ENCODE measurements around the gene VGLL4. TPM values are rescaled to one million over a fixed set of nuclear protein-coding genes. Genes with fewer than 3 reads are reported as not detected.

The VGLL4 gene
- polyA plus RNA-seq, 1 donor (not counting 4 experiments of a cell fraction or from before 2014, with no cell fraction given), result 32.6 TPM

- no peak for FAIRE-seq
Observed at GRCh38 chr3:11613319-11613718, 30.4 kb downstream of the VGLL4 start.

GRCh38 chr3:11612515-11613188 lies 31.1 kb downstream of the VGLL4 start:
- Histone ChIP-seq H3K27ac (ENCODE audit: control insufficient read depth, insufficient read depth, low read length) (no peak overlapping the region), H3K9ac (ENCODE audit: control insufficient read depth, extremely low read depth, insufficient read depth, low read length) (no peak overlapping the region), H3K4me3 (ENCODE audit: control insufficient read depth in 2 of 3, extremely low read depth in 1 of 3, insufficient read depth in 2 of 3, low read depth in 1 of 3, low read length in 3 of 3) (no peak overlapping the region), H4K20me1 (ENCODE audit: control insufficient read depth, extremely low read depth, insufficient read depth, low read length) (peaks cover 9% of the 10 kb centered on the region), H2AFZ (ENCODE audit: control insufficient read depth, low read length) (no peak overlapping the region), H3K4me1 (ENCODE audit: control insufficient read depth, extremely low read depth, insufficient read depth, low read length) (peaks cover 9% of the 10 kb centered on the region), H3K36me3 (ENCODE audit: control insufficient read depth in 2 of 2, extremely low read depth in 1 of 2, insufficient read depth in 2 of 2, low read length in 2 of 2) (peaks cover 6 to 7% of the 10 kb centered on the region in 2 experiments), H3K9me1 (ENCODE audit: control insufficient read depth, extremely low read depth, insufficient read depth, low read length) (no peaks in the 10 kb centered on the region), H3K9me3 (ENCODE audit: control insufficient read depth, low read depth, low read length) (no peaks in the 10 kb centered on the region), H3K79me2 (ENCODE audit: control insufficient read depth, insufficient read depth, low read length) (peaks cover 84% of the 10 kb centered on the region), H3K27me3 (ENCODE audit: control insufficient read depth, extremely low read depth, insufficient read depth, low read length) (no peaks in the 10 kb centered on the region), H3K4me2 (ENCODE audit: control insufficient read depth, extremely low read depth, insufficient read depth, low read depth, low read length) (no peak overlapping the region)
- FAIRE-seq, result no peak
- dilution Hi-C loops (cut with MboI; ENCODE audit: extremely low pct_ligation_motif_present, low sequenced_read_pairs), result no loop called here
- TF ChIP-seq EZH2 (IDR thresholded peaks at IDR 0.05; ENCODE audit: low read length) (no peak), CTCF (optimal IDR thresholded peaks at IDR 0.05 in 1 of 3, IDR thresholded peaks at IDR 0.05 in 1 of 3, conservative IDR thresholded peaks at IDR 0.05 in 1 of 3; ENCODE audit: extremely low read depth in 1 of 3, insufficient read depth in 2 of 3, low read length in 3 of 3) (no peak)
- DNase-seq (ENCODE audit: low read depth, low spot score), result no peak

More at GRCh38 chr3:11613319-11613718, 30.4 kb downstream of the VGLL4 start:
- H3K79me2 ChIP-seq (ENCODE audit: control insufficient read depth, insufficient read depth, low read length), result peaks cover 84% of the 10 kb centered on the region
- peaks cover 9% of the 10 kb centered on the region for H4K20me1 ChIP-seq (ENCODE audit: control insufficient read depth, extremely low read depth, insufficient read depth, low read length)
- H3K9me1 ChIP-seq (ENCODE audit: control insufficient read depth, extremely low read depth, insufficient read depth, low read length), result no peaks in the 10 kb centered on the region
- H2AFZ ChIP-seq (ENCODE audit: control insufficient read depth, low read length), result no peak overlapping the region
- no peaks in the 10 kb centered on the region for H3K27me3 ChIP-seq (ENCODE audit: control insufficient read depth, extremely low read depth, insufficient read depth, low read length)
- DNase-seq (ENCODE audit: low read depth, low spot score), result no peak
- H3K27ac ChIP-seq (ENCODE audit: control insufficient read depth, insufficient read depth, low read length), result no peak overlapping the region
- no peak overlapping the region for H3K4me3 ChIP-seq (ENCODE audit: control insufficient read depth in 2 of 3, extremely low read depth in 1 of 3, insufficient read depth in 2 of 3, low read depth in 1 of 3, low read length in 3 of 3)
- no peak for TF ChIP-seq EZH2 (IDR thresholded peaks at IDR 0.05; ENCODE audit: low read length)
- TF ChIP-seq CTCF (optimal IDR thresholded peaks at IDR 0.05 in 1 of 3, IDR thresholded peaks at IDR 0.05 in 1 of 3, conservative IDR thresholded peaks at IDR 0.05 in 1 of 3; ENCODE audit: extremely low read depth in 1 of 3, insufficient read depth in 2 of 3, low read length in 3 of 3), result no peak
- H3K36me3 ChIP-seq (ENCODE audit: control insufficient read depth in 2 of 2, extremely low read depth in 1 of 2, insufficient read depth in 2 of 2, low read length in 2 of 2), result peaks cover 6 to 7% of the 10 kb centered on the region in 2 experiments
- peaks cover 3% of the 10 kb centered on the region for H3K4me1 ChIP-seq (ENCODE audit: control insufficient read depth, extremely low read depth, insufficient read depth, low read length)
- H3K4me2 ChIP-seq (ENCODE audit: control insufficient read depth, extremely low read depth, insufficient read depth, low read depth, low read length), result no peak overlapping the region
- H3K9ac ChIP-seq (ENCODE audit: control insufficient read depth, extremely low read depth, insufficient read depth, low read length), result no peak overlapping the region
- dilution Hi-C loops (cut with MboI; ENCODE audit: extremely low pct_ligation_motif_present, low sequenced_read_pairs), result no loop called here
- no peaks in the 10 kb centered on the region for H3K9me3 ChIP-seq (ENCODE audit: control insufficient read depth, low read depth, low read length)

All from keratinocyte (primary cell).